ENCODE results near the gene ZNF664. TPM values are rescaled to one million over a fixed set of nuclear protein-coding genes. Genes with fewer than 3 reads are reported as not detected.

ZNF664 gene
- total RNA-seq, 2 experiments from 2014 or later = 53.2 to 56.9 TPM

DNA sequence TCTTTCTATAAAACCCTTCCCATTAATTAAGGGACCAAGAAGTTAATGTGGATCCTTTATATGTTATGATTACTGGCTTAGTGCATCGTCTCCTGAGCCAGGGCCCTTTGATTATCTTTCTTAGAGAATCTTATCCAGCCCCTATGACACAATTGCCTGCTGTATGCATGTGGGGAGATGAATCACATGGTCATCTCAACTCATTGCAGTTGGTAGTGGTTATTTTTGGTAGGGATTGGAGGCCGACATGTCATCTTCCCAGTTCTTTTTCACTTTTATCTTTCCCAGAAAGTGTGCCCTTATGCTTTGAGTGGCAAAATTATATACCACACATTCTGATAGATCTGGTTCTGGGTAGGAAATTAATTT, 26.0 kb downstream of the ZNF664 start:
- DNase-seq = no peak
- H3K4me1 Mint-ChIP-seq (ENCODE audit: low read depth) = peaks cover 19% of the 10 kb centered on the region
- no peaks in the 10 kb centered on the region for H3K27me3 Mint-ChIP-seq
- intact Hi-C loops (cut with micrococcal nuclease) = no loop called here
- CTCF ChIA-PET = no interaction called here
- no peak overlapping the region for H3K27ac Mint-ChIP-seq
- peaks cover 6% of the 10 kb centered on the region for H3K36me3 Mint-ChIP-seq
- POLR2A ChIA-PET = no interaction called here
- no peaks in the 10 kb centered on the region for H3K9me3 Mint-ChIP-seq
- no peak overlapping the region for H3K4me3 Mint-ChIP-seq

DNA sequence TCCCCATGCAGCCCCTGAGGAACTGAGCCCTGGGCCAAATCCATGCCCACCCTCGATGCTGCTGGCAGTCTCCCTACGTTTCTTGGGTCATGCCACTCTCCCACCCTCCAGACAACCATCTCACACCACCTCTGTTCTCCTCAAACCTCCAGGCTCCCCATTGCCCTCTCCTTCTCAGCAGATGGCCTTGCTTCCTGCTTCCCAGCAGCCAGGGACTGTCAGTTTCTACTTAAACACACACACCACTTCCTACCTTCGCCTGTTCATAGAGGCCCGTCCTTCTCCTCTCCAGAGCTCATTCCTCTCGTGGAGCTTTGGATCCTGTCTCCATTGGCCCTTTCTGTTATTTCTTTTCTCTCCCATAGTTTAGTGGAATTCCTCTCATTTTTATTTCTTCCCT, 27.1 kb downstream of the ZNF664 start:
- CTCF ChIA-PET = interaction anchor here (1.5 to 2.4 kb wide), 2 partner anchors 16 to 95 kb away, joined by 4 to 8 read pairs; no protein-coding TSS in a partner anchor
- Mint-ChIP-seq H3K27me3 (no peaks in the 10 kb centered on the region), H3K9me3 (no peaks in the 10 kb centered on the region), H3K4me3 (no peak overlapping the region), H3K27ac (no peak overlapping the region), H3K4me1 (ENCODE audit: low read depth) (peaks cover 11% of the 10 kb centered on the region), H3K36me3 (peaks cover 6% of the 10 kb centered on the region)
- intact Hi-C loops (cut with micrococcal nuclease) = no loop called here
- POLR2A ChIA-PET = no interaction called here
- DNase-seq = no peak

DNA sequence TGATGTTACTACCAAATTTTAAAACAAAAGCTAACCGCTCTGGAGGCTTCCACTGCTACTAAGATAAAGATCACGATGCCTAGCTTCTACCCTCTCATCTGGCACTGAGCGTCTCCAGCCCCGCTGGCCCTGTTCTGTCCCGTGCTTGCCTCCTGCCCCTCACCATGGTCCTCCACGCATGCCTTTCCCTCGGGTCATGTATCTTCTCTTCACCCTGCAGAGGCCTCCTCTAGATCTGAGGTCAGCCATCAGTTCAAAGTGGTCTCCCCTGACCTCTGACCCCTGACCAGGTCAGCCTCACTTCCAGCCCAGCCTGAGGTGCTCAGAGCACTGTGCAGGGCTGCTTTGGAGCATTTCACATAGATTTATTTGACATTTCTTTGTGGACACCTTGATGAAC, 28.3 kb downstream of the ZNF664 start:
- ChIA-PET POLR2A (no interaction called here), CTCF (interaction anchor here (0.7 to 2.4 kb wide), 3 partner anchors 17 to 96 kb away, joined by 3 to 8 read pairs (median 4); no protein-coding TSS in a partner anchor)
- H3K36me3 Mint-ChIP-seq = peaks cover 2% of the 10 kb centered on the region
- DNase-seq = no peak
- H3K4me3 Mint-ChIP-seq = no peak overlapping the region
- H3K4me1 Mint-ChIP-seq (ENCODE audit: low read depth) = peaks cover 11% of the 10 kb centered on the region
- no peak overlapping the region for H3K27ac Mint-ChIP-seq
- no peaks in the 10 kb centered on the region for H3K9me3 Mint-ChIP-seq
- H3K27me3 Mint-ChIP-seq = no peaks in the 10 kb centered on the region
- intact Hi-C loops (cut with micrococcal nuclease) = no loop called here

DNA sequence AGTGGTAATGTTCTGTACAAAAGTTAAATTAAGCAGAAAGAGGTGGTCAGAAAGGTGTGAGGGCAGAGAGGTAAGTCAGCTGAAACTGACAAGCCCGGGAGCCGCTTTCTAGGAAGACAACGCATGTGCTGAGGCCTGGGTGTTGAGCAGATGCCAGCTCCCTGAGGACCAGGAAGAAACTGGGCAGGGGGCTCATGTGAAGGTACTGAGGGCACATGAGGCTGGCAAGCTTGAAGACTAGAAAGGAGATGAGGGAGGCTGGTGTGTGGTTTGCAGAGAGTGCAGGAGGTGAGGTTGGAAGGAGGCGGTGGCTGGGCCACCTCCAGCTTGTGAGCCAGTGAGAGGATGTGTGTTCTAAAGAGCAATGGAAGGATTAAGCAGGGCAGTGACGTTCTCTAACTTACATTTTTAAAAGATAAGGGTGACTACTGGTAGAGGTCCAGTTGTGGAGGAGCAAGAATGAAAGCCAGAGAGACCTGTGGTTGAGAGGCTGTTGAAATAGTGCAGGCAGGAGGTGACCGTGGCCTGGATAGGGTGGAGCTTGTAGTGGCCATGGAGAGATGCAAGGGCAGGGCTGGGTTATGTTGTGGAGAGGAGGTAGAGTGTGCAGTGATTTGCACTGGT, 29.1 kb downstream of the ZNF664 start:
- peaks cover 6% of the 10 kb centered on the region for H3K36me3 Mint-ChIP-seq
- intact Hi-C loops (cut with micrococcal nuclease) = no loop called here
- no peak overlapping the region for H3K4me3 Mint-ChIP-seq
- no peak overlapping the region for H3K27ac Mint-ChIP-seq
- ChIA-PET CTCF (interaction anchor here (0.6 to 2.4 kb wide), 2 partner anchors 97 to 330 kb away, joined by 4 to 8 read pairs; no protein-coding TSS in a partner anchor), POLR2A (no interaction called here)
- H3K27me3 Mint-ChIP-seq = no peaks in the 10 kb centered on the region
- DNase-seq = no peak
- H3K4me1 Mint-ChIP-seq (ENCODE audit: low read depth) = peaks cover 18% of the 10 kb centered on the region
- H3K9me3 Mint-ChIP-seq = no peaks in the 10 kb centered on the region

DNA sequence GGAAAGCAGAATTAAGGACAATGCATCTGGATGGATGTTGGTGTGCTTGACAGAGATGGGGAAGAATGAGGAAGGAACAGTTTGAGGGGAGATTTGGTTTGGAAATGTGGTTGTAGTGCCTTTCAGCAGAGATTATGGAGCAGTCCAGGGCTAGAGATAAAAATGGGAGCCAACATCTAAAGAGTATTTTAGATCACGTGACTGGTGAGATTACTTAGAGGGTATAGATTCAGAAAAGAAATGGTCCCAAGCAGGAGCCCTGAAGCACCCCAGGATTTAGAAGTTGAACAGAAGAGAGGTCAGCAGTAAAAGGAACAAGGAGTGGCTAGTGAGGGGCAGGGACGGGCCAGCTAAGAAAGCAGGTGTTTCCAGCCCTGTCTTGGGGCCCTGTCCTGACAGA, 29.6 kb downstream of the ZNF664 start:
- Mint-ChIP-seq H3K27me3 (no peaks in the 10 kb centered on the region), H3K4me3 (no peak overlapping the region), H3K4me1 (ENCODE audit: low read depth) (peaks cover 18% of the 10 kb centered on the region), H3K9me3 (no peaks in the 10 kb centered on the region), H3K36me3 (peaks cover 7% of the 10 kb centered on the region), H3K27ac (no peak overlapping the region)
- ChIA-PET POLR2A (no interaction called here), CTCF (no interaction called here)
- DNase-seq = no peak
- intact Hi-C loops (cut with micrococcal nuclease) = no loop called here

DNA sequence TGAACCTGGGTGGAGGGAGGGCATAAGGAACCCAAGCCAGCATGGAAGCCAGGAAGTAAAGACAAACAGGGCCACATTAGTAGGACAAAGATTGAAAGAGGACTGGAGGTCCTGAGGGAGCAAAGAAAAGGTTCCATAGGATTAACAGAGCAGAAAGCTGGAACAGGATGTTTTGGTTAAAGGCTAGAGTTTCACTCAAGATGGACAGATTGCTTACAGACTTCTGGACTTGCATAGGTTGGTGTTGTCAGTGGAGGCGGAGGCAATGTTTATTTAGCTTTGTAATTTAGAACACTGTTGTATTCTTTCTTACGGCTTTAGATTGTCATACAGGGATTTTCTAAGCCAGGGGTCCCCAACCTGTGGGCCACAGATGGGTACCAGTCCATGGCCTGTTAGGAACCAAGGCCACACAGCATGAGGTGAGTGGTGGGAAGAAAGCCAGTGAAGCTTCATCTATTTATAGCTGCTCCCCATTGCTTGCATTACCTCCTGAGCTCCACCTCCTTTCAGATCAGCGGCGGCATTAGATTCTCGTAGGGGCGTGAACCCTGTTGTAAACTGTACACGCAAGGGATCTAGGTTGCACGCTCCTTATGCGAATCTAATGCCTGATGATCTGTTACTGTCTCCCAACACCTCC, 31.3 kb downstream of the ZNF664 start:
- POLR2A ChIA-PET = no interaction called here
- H3K27ac Mint-ChIP-seq = no peak overlapping the region
- H3K4me1 Mint-ChIP-seq (ENCODE audit: low read depth) = peaks cover 27% of the 10 kb centered on the region
- H3K27me3 Mint-ChIP-seq = no peaks in the 10 kb centered on the region
- CTCF ChIA-PET = no interaction called here
- no peak for DNase-seq
- intact Hi-C loops (cut with micrococcal nuclease) = no loop called here
- H3K4me3 Mint-ChIP-seq = no peak overlapping the region
- no peaks in the 10 kb centered on the region for H3K9me3 Mint-ChIP-seq
- peaks cover 7% of the 10 kb centered on the region for H3K36me3 Mint-ChIP-seq

DNA sequence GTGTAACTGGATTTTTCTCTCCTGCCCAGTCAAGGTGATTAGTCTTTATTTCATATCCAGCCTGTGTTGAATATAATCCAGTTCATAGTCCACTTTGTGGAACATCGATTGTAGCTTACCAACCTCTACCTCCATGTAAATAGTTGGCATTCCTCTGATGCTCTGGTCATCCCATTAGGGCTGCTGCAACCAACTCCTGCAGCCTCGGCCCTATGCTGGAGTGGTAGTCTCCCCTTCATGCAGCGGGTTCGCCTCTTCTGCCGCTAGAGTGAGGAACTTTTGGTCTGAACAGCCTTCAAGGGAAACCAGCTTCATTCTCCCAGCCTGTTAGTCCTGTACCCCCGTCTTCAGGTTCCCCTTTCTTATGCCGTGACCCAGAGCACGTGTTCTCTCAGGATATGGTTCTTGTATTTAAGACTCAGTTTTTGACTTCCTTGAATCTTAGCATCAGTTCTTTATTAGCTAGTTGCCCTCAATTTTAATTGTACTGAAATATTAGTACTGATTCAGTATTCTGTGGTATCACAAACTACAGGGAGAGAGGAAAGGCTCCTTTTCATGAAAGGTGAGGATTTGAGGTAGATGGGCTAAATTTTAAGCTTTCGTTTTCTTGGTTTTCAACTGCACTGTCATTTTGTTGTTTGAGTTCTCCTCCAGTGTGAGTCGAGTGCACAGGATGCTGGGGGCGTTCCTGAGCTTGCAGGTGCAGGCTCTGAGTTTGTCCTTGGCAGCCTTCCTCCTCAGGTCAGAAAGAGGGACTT, 33.2 kb downstream of the ZNF664 start:
- Mint-ChIP-seq H3K4me1 (ENCODE audit: low read depth) (peaks cover 27% of the 10 kb centered on the region), H3K27me3 (no peaks in the 10 kb centered on the region), H3K4me3 (no peak overlapping the region), H3K9me3 (no peaks in the 10 kb centered on the region), H3K36me3 (peaks cover 15% of the 10 kb centered on the region), H3K27ac (peak overlapping the region; percentile 57)
- ChIA-PET POLR2A (no interaction called here), CTCF (interaction anchor here (0.7 kb wide), 1 partner anchor 31 kb away, joined by 5 read pairs; no protein-coding TSS in a partner anchor)
- intact Hi-C loops (cut with micrococcal nuclease) = no loop called here
- peak; percentile 59 for DNase-seq

DNA sequence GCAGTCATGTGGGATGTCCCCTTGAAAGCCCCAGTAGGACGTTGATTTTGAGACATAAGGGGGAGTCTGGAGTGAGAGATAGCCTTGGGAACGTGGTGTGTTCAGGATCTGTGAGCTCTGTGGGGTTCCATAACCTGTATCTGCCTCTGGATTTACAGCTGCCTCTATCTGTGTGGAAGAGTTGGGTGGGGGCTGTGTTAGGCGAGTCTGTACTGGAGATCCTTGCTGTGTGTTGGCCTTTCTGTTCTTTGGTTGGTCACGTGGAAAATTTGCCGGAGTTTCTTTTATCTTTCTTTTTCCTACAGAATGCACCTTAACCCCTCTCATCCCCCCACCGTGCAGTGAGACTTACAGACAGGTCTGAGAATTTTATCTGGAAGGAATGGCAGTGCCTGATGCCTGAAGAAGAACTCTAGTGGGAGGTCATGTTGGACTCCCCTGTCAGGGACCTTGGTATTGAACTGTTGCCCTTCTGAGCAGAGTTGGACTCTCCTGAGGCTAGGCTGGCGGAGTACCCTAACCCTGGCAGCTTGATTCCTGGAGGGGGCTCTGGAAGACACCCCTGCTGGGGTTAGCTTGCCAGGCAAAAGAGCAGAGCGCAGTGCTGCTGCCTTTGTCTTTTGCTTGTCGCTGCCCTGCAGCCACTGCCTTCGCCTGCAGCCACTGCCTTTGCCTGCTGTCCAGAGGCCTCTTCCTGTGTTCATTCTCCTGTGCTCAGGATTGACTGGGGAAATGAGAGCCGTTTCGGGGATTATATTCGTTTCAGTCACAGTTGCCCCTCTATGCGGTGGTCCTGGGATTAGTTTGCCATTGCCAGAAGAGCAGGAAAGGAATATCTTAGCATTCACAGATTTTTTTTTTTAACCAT, 34.1 kb downstream of the ZNF664 start:
- H3K4me1 Mint-ChIP-seq (ENCODE audit: low read depth) = peaks cover 27% of the 10 kb centered on the region
- POLR2A ChIA-PET = no interaction called here
- intact Hi-C loops (cut with micrococcal nuclease) = no loop called here

DNA sequence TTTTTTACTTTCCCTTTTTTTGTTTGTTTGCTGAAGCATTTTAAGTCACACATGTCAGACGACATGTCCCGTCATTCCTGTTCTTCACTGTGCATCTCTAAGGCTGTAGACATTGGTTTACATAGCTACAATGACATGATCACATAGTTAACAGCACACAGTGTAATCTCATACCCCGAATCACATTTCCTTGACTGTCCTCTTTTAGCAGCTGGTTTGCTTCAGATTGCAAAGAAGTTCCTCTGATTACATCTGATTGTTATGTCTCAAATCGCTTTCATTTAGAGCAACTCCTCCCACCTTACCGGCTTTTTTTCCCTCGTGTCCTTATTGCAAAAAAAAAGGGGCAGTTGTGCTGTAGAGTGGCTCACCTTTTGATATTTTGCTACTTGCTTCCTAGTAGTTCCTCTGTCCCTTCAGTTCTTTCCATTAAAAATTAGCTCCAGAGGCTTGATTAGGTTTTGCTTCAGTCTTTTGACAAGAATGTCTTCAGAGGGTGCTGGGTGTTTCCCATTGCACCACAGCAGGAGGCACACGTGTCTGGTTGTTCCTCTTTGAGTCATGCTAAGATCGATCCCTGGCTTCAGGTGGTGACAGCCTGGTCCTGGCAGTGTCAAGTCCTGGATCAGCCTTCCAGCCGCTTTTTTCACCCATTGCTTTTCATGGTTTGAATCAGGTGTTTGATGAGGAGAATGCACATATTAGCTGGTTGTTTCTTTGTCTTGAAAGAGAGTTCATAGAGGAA, 35.0 kb downstream of the ZNF664 start:
- Mint-ChIP-seq H3K4me1 (ENCODE audit: low read depth) (peaks cover 27% of the 10 kb centered on the region), H3K36me3 (peaks cover 29% of the 10 kb centered on the region), H3K9me3 (no peaks in the 10 kb centered on the region), H3K27me3 (no peaks in the 10 kb centered on the region), H3K27ac (no peak overlapping the region), H3K4me3 (no peak overlapping the region)
- peak; percentile 32 for DNase-seq
- intact Hi-C loops (cut with micrococcal nuclease) = no loop called here
- POLR2A ChIA-PET = no interaction called here
- CTCF ChIA-PET = interaction anchor here (1.3 kb wide), 1 partner anchor 24 kb away, joined by 4 read pairs; no protein-coding TSS in a partner anchor

More for the DNA sequence above, 34.1 kb downstream of the ZNF664 start:
- H3K4me3 Mint-ChIP-seq = no peak overlapping the region
- peaks cover 22% of the 10 kb centered on the region for H3K36me3 Mint-ChIP-seq
- H3K27me3 Mint-ChIP-seq = no peaks in the 10 kb centered on the region
- H3K9me3 Mint-ChIP-seq = no peaks in the 10 kb centered on the region
- no peak for DNase-seq
- CTCF ChIA-PET = interaction anchor here (0.7 to 1.3 kb wide), 2 partner anchors 25 to 30 kb away, joined by 4 to 5 read pairs; no protein-coding TSS in a partner anchor
- H3K27ac Mint-ChIP-seq = peak overlapping the region; percentile 57

DNA sequence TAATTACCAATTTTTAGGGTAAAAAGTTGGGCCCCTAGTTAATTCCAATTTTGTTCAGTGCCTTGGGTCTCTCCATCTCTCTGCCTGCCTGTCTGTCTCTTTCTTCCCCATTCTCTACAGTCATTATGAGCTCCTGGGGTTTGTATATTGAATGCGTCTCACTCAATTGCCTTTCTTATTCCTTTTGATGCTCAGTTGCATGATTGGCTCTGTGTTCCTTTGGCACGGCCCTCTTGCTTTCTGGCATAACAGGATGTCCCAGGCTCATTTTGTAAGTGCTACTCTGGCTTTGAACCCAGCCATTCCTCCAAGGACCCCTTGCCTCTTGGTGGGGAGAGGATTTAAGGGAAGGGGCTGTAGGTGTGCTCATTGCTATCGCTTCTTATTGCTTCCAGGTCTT, 35.6 kb downstream of the ZNF664 start:
- Mint-ChIP-seq H3K36me3 (peaks cover 34% of the 10 kb centered on the region), H3K9me3 (no peaks in the 10 kb centered on the region), H3K4me1 (ENCODE audit: low read depth) (peaks cover 27% of the 10 kb centered on the region), H3K27me3 (no peaks in the 10 kb centered on the region), H3K27ac (no peak overlapping the region), H3K4me3 (no peak overlapping the region)
- DNase-seq = no peak
- intact Hi-C loops (cut with micrococcal nuclease) = no loop called here
- POLR2A ChIA-PET = no interaction called here
- CTCF ChIA-PET = interaction anchor here (1.3 kb wide), 1 partner anchor 24 kb away, joined by 4 read pairs; no protein-coding TSS in a partner anchor

DNA sequence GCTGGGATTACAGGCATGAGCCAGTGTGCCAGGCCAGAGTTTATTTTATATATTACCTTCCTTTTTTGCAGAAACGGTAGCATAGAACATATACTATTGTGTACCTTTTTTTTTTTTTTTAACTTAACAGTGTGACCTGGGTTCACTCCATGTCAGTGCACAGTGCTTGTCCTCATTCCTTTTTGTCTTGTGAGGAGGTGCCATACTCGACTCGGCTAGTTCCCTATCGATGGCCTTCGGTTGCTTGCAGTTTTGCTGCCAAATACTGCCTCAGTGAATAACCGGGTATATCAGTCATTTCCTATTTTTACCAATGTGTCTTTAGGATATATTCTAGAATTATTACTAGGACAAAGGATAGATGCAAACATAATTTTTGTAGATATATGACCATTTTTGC, 36.8 kb downstream of the ZNF664 start:
- POLR2A ChIA-PET = no interaction called here
- Mint-ChIP-seq H3K36me3 (peaks cover 34% of the 10 kb centered on the region), H3K27me3 (no peaks in the 10 kb centered on the region), H3K27ac (no peak overlapping the region), H3K4me1 (ENCODE audit: low read depth) (peaks cover 33% of the 10 kb centered on the region), H3K4me3 (no peak overlapping the region), H3K9me3 (no peaks in the 10 kb centered on the region)
- intact Hi-C loops (cut with micrococcal nuclease) = no loop called here
- DNase-seq = no peak
- CTCF ChIA-PET = no interaction called here

Measured in activated CD4-positive, alpha-beta memory T cell treated with anti-CD3 and anti-CD28 coated beads for 36 hours (primary cell).